Endothelial cell of umbilical vein (primary cell): ENCODE data around the gene NUP62. TPM values are rescaled to one million over a fixed set of nuclear protein-coding genes. Genes with fewer than 3 reads are reported as not detected.

ENCODE experiments used
- BruUV-seq: library from RNA; stranded (reverse); fragments of 400-500 nt; replicated peaks from 2 replicates; lab custom pipeline; 2021; lab: Mats Ljungman, UMichigan
- CTCF ChIA-PET: fragments of 300-600, 350-600 bp; sonication (Branson Sonifier 250); formaldehyde crosslinking; loops from one replicate; lab custom pipeline; 2021; ENCODE audit warnings: antibody characterized with exemption, inconsistent platforms; lab: Charles Lee
- POLR2A ChIA-PET: fragments of 300-600, 350-600 bp; sonication (Branson Sonifier 250); formaldehyde crosslinking; loops from one replicate; lab custom pipeline; 2021; ENCODE audit warnings: antibody characterized with exemption, inconsistent platforms; lab: Charles Lee
- DNase-seq: peaks from one replicate; pipeline ENCODE4 v3.0.0-alpha.2; 2011; ENCODE audit warnings: low read depth, low spot score
- FAIRE-seq: peaks from 2 replicates; lab custom pipeline; 2011; peaks lifted over from hg19 to GRCh38; lab: Jason Lieb, UNC
- H2AFZ ChIP-seq: 2 replicates; pipeline ENCODE4 v1.6.0; 2012; ENCODE audit warnings: low read depth, low read length, control low read depth, inconsistent platforms
- H3K27ac ChIP-seq: 2 replicates; pipeline ENCODE4 v1.5.1; 2011; ENCODE audit warnings: low read depth, mild to moderate bottlenecking, control low read depth, low read length, moderate library complexity; ENCODE audit not compliant: insufficient read depth
- H3K27me3 ChIP-seq, 2 experiments: 2 replicates each; pipeline versions ENCODE4 v1.6.0 to v1.6.1; 2011; ENCODE audit warnings: low read length in 2 of 2, mixed read lengths in 1 of 2; ENCODE audit not compliant: control insufficient read depth in 2 of 2, insufficient read depth in 2 of 2
- H3K36me3 ChIP-seq, 2 experiments: 2 replicates in 1 of 2; 3 replicates in 1 of 2; pipeline ENCODE4 v1.5.1; 2011; ENCODE audit warnings: low read length in 2 of 2, mild to moderate bottlenecking in 1 of 2, moderate library complexity in 1 of 2; ENCODE audit not compliant: control insufficient read depth in 2 of 2, insufficient read depth in 2 of 2; ENCODE audit errors: extremely low read depth in 1 of 2
- H3K4me1 ChIP-seq: 3 replicates; pipeline ENCODE4 v1.5.1; 2011; ENCODE audit warnings: mild to moderate bottlenecking, low read length; ENCODE audit not compliant: control insufficient read depth, insufficient read depth; ENCODE audit errors: extremely low read depth
- H3K4me2 ChIP-seq: 2 replicates; pipeline ENCODE4 v1.6.1; 2011; ENCODE audit warnings: low read length, control low read depth, mixed read lengths; ENCODE audit not compliant: insufficient read depth
- H3K4me3 ChIP-seq, 3 experiments: fragments of 200-600 bp in 1 of 3; sonication (generic), shearing (Covaris generic) in 1 of 3; replicated peaks in 1 of 3; 2 replicates each; pipeline ENCODE4 v1.5.1; 2011 to 2016; ENCODE audit warnings: control low read depth in 3 of 3, low read length in 3 of 3, mild to moderate bottlenecking in 2 of 3, inconsistent platforms in 1 of 3, low read depth in 1 of 3, moderate library complexity in 1 of 3; ENCODE audit not compliant: insufficient read depth in 1 of 3
- H3K79me2 ChIP-seq: 2 replicates; pipeline ENCODE4 v1.6.0; 2012; ENCODE audit warnings: low read length, inconsistent platforms; ENCODE audit not compliant: control insufficient read depth, insufficient read depth
- H3K9ac ChIP-seq: replicated peaks from 2 replicates; pipeline ENCODE3; 2011; ENCODE audit warnings: low read length, control low read depth; ENCODE audit not compliant: insufficient read depth; ENCODE audit errors: extremely low read depth
- H3K9me1 ChIP-seq: replicated peaks from 3 replicates; pipeline ENCODE4 v1.6.0; 2011; ENCODE audit warnings: mild to moderate bottlenecking, low read length; ENCODE audit not compliant: control insufficient read depth, insufficient read depth; ENCODE audit errors: extremely low read depth
- H3K9me3 ChIP-seq: replicated peaks from 2 replicates; pipeline ENCODE4 v1.5.1; 2012; ENCODE audit warnings: low read length, inconsistent platforms; ENCODE audit not compliant: control insufficient read depth, insufficient read depth
- H4K20me1 ChIP-seq: replicated peaks from 2 replicates; pipeline ENCODE3; 2011; ENCODE audit warnings: mild to moderate bottlenecking, low read length; ENCODE audit not compliant: control insufficient read depth, insufficient read depth; ENCODE audit errors: extremely low read depth
- CTCF ChIP-seq, 2 donors: IDR thresholded peaks; 1 replicate in 1 of 2; 2 replicates in 1 of 2; pipeline ENCODE4 v1.5.1; 2011; ENCODE audit warnings: low read length in 2 of 2, mild to moderate bottlenecking in 2 of 2, moderate library complexity in 2 of 2, control low read depth in 1 of 2, inconsistent platforms in 1 of 2, low read depth in 1 of 2; ENCODE audit not compliant: insufficient read depth in 1 of 2; ENCODE audit errors: extremely low read depth in 1 of 2
- EZH2 ChIP-seq: IDR thresholded peaks from 2 replicates; pipeline ENCODE4 v1.6.1; 2012; ENCODE audit warnings: borderline replicate concordance, low read depth, mild to moderate bottlenecking, moderate library complexity, low read length, inconsistent platforms; ENCODE audit not compliant: severe bottlenecking
- FOS ChIP-seq: IDR thresholded peaks from 2 replicates; pipeline ENCODE4 v1.6.1; 2011; ENCODE audit warnings: mild to moderate bottlenecking, low read length, moderate library complexity, borderline replicate concordance; ENCODE audit not compliant: insufficient read depth
- GATA2 ChIP-seq: IDR thresholded peaks from 2 replicates; pipeline ENCODE4 v1.7.0; 2011; ENCODE audit warnings: low read depth, mild to moderate bottlenecking, moderate library complexity, mixed read lengths, low read length; ENCODE audit not compliant: insufficient read length, insufficient read depth
- JUN ChIP-seq: IDR thresholded peaks from 2 replicates; pipeline ENCODE4 v1.6.1; 2011; ENCODE audit warnings: borderline replicate concordance, low read depth; ENCODE audit not compliant: insufficient read length, insufficient read depth
- MYC ChIP-seq: IDR thresholded peaks from one replicate; pipeline ENCODE4 v1.6.1; 2011; ENCODE audit warnings: mild to moderate bottlenecking, low read depth, low read length
- POLR2A ChIP-seq: IDR thresholded peaks from 2 replicates; pipeline ENCODE4 v1.6.1; 2012; ENCODE audit warnings: low read depth, mild to moderate bottlenecking, control low read depth, low read length
- POLR2AphosphoS5 ChIP-seq: IDR thresholded peaks from 2 replicates; pipeline ENCODE4 v1.6.1; 2012; ENCODE audit warnings: low read depth, mild to moderate bottlenecking, control low read depth, low read length, moderate library complexity; ENCODE audit not compliant: insufficient read depth
- dilution Hi-C: fragments of 300-500 bp; cut with MboI; formaldehyde crosslinking; loops from one replicate; pipeline ENCODE4 v1.15.0; 2019; ENCODE audit warnings: low sequenced_read_pairs; ENCODE audit not compliant: extremely low pct_ligation_motif_present
- intact Hi-C: fragments of 100-400 bp; cut with micrococcal nuclease; formaldehyde crosslinking; loops from one replicate; pipeline ENCODE4 v1.10.0; 2022
- polyA plus RNA-seq, 4 experiments: library from polyadenylated mRNA; depleted of rRNA in 3 of 4; stranded (reverse) in 3 of 4; unstranded in 1 of 4; fragments of >200 nt; gene quantifications; 2 replicates each; pipeline versions ENCODE4 v1.2.1 to v1.2.3, GENCODE V29; 2011 to 2012; ENCODE audit warnings: missing spikeins in 1 of 4
- total RNA-seq: library from RNA; stranded (reverse); gene quantifications from 2 replicates; pipeline ENCODE4 v1.2.3, GENCODE V29; 2021
- TF ChIP-seq, protein P1 (sequence below): IDR thresholded peaks from 2 replicates; pipeline ENCODE4 v1.6.1; 2011; ENCODE audit not compliant: insufficient read depth, insufficient read length

The NUP62 gene
- total and polyA plus RNA-seq, 2 donors (not counting 3 experiments of a cell fraction or from before 2014, with no cell fraction given), result 32.0 to 93.7 TPM

DNA sequence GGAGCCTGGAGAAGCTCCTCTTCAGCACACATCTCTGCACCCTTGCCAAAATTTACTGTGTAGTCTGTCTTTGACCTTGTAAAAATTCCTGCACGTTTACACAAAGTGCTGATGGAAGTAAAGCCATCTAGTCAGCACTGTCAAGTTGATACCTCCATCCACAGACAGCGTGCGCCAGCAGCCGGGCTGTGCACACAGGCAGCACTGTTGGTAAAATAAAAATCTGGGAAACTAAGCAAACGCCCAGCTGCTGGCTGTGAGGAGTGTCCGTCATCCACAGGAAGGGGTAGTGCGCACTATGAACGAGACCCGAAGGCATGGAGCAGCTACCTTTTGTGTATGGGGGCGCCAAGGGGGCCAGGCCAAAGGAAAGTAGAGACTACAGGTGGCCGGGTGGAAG lies 49.0 kb upstream of the NUP62 start:
- no peak overlapping the region for H3K4me2 ChIP-seq
- no peaks in the 10 kb centered on the region for H3K27me3 ChIP-seq
- no peaks in the 10 kb centered on the region for H3K9me3 ChIP-seq
- H4K20me1 ChIP-seq, result no peaks in the 10 kb centered on the region
- no peaks in the 10 kb centered on the region for H3K36me3 ChIP-seq
- no peaks in the 10 kb centered on the region for H3K4me1 ChIP-seq
- dilution Hi-C loops, result no loop called here
- no peak overlapping the region for H2AFZ ChIP-seq
- no peak overlapping the region for H3K27ac ChIP-seq
- H3K79me2 ChIP-seq, result no peaks in the 10 kb centered on the region
- CTCF ChIA-PET, result interaction anchor here (1.2 to 1.7 kb wide), 3 partner anchors 25 to 40 kb away, joined by 3 to 7 read pairs (median 3); no protein-coding TSS in a partner anchor
- no peak for TF ChIP-seq POLR2AphosphoS5
- no peak for TF ChIP-seq GATA2
- no peak for TF ChIP-seq MYC
- TF ChIP-seq, protein P1, sequence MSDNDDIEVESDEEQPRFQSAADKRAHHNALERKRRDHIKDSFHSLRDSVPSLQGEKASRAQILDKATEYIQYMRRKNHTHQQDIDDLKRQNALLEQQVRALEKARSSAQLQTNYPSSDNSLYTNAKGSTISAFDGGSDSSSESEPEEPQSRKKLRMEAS, result no peak
- no peak for TF ChIP-seq JUN
- no peak for TF ChIP-seq EZH2
- no peak for TF ChIP-seq POLR2A
- TF ChIP-seq FOS, result no peak
- TF ChIP-seq CTCF (IDR thresholded peaks at IDR 0.05; ENCODE audit: extremely low read depth in 1 of 2, insufficient read depth in 1 of 2, low read depth in 1 of 2, low read length in 2 of 2), result no peak
- BruUV-seq, result no TSS peak
- FAIRE-seq (no peak), DNase-seq (no peak)
- no peak overlapping the region for H3K9ac ChIP-seq
- POLR2A ChIA-PET, result no interaction called here
- intact Hi-C loops, result no loop called here
- no peak overlapping the region for H3K4me3 ChIP-seq
- H3K9me1 ChIP-seq, result no peaks in the 10 kb centered on the region
